Measurements from ENCODE around the gene SLC13A2. TPM values are rescaled to one million over a fixed set of nuclear protein-coding genes. Genes with fewer than 3 reads are reported as not detected.

SLC13A2 gene
- polyA plus RNA-seq, 1 donor from 2014 or later: not detected

DNA sequence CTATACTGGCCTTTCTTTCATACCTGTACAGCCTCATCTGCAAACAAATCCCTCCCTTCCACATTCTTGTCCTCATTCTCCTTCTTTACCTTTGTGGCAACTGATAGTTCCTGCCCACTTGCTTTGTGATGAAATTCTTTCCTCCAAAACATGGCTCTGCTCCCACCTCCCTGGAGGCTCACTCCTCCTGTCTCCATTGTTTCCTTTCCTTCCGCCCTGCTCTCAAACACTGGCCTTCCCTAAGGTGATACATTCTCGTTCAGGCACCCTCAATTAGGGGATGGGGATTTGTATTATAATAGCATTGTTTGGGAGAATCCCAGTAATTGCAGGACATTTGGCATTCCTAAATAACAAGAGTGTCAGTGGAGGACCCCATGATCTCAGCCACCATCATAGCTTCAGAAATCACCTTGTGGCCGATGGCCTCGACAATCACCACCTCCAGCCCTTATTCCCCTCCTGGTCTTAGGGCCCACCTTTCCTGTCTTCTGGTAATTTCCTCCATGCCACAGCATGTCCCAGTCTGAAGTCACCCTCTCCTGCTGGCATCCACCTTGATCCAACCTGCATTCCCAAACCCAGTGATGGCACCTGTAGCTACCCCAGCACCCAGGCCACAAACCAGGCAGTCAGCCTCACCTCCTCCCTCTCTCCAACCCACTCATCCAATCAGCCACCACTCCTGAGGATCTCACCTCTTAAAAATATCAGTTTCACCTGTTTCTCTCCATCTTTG, 71.1 kb downstream of the SLC13A2 start:
- H3K9me3 Mint-ChIP-seq: no peaks in the 10 kb centered on the region
- peak overlapping the region in 2 of 3 donors; percentile 82 to 86 for H3K27ac Mint-ChIP-seq
- peak overlapping the region in 1 of 4 donors; percentile 40 for H3K4me3 Mint-ChIP-seq
- H3K4me1 Mint-ChIP-seq: peaks cover 27 to 33% (median 30%) of the 10 kb centered on the region in 3 donors
- H3K36me3 Mint-ChIP-seq: peaks cover 2% of the 10 kb centered on the region
- no peaks in the 10 kb centered on the region for H3K27me3 Mint-ChIP-seq

DNA sequence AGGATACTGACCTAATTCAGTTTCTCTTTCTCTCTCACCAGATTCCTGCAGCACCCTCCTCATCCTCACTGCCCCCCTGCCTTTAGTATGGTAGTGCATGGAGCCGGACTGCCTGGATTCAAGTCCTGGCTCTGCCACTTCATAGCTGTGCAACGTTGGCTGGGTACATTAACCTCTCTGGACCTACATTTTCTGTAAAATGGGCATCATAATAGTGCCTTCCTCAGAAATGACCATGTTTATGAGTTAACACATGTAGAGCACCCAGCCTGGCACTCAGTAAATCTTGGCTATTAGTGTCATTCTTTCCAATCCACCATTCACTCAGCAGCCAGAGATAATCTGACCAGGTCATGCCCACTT, 71.7 kb downstream of the SLC13A2 start:
- H3K27me3 Mint-ChIP-seq: no peaks in the 10 kb centered on the region
- H3K4me3 Mint-ChIP-seq: no peak overlapping the region
- H3K36me3 Mint-ChIP-seq: peaks cover 2% of the 10 kb centered on the region
- H3K4me1 Mint-ChIP-seq: peaks cover 33 to 38% (median 35%) of the 10 kb centered on the region in 3 donors
- H3K27ac Mint-ChIP-seq: peak overlapping the region in 2 of 3 donors; percentile 53 to 82
- no peaks in the 10 kb centered on the region for H3K9me3 Mint-ChIP-seq

DNA sequence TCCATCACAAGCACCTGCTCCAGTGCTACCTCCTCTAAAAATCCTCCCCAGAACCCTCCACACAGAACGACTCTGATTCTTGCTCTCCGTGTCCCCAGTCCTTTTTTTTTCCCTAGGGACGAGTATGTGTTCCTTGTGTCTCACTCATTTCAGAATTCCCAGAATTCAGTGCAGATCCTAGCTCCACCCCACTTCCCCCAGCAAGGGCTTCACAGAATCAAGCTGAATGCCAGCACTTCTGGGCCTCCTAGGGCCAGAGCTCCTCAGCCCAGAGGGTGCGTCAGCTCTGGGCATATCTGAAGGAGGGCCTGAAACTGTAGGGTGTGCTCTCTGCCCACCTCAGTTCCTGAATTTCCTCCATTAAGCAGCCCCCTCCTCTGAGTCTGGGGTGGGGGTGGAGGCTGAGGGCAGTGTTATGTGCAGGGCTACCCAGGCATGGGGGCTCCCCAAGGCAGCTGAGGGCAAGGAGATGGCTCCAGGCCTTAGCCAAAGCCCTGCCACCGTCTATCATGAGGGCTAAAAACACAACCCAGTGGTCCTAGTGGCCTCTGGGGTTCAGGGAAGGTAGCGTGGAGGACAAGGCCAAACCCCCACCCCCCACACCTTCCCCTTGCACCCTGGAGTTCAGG, 72.5 kb downstream of the SLC13A2 start:
- Mint-ChIP-seq H3K4me3 (no peak overlapping the region), H3K27ac (peak overlapping the region in 1 of 3 donors; percentile 82), H3K27me3 (no peaks in the 10 kb centered on the region), H3K4me1 (peaks cover 40 to 45% (median 43%) of the 10 kb centered on the region in 3 donors), H3K9me3 (no peaks in the 10 kb centered on the region), H3K36me3 (peaks cover 2% of the 10 kb centered on the region)

DNA sequence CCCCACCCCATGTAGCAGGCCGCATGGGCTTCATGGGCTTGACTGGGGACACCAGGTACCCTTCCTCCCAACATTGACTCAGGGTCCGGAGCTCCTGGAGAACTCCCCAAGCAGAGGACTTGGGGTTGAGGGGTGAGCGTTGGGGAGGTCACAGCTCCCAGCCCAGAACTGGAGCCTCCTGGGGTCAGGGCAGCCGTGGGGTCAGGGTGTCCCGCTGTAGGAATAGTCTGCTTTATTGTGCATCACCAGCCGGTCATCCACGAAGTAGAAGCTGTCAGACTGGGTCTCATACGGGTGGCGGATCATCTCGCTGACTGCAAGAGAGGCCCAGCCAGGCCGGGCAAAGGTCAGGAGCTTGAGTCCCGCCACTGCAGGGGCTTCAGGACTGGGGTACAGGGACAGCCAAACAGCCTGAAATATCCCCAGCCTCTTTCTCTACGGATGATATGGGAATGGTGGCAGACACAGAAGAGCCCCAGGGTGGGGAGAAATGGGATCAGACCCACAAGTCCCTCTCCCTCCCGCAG, 73.7 kb downstream of the SLC13A2 start:
- H3K9me3 Mint-ChIP-seq: no peaks in the 10 kb centered on the region
- peaks cover 2% of the 10 kb centered on the region for H3K36me3 Mint-ChIP-seq
- peak overlapping the region; percentile 90 to 96 (median 90) for H3K27ac Mint-ChIP-seq
- peaks cover 49 to 55% (median 53%) of the 10 kb centered on the region in 3 donors for H3K4me1 Mint-ChIP-seq
- no peaks in the 10 kb centered on the region for H3K27me3 Mint-ChIP-seq
- H3K4me3 Mint-ChIP-seq: peak overlapping the region; percentile 75 to 93 (median 84)

Other genes with a start within 250 kb of the SLC13A2 start
- gene TMEM97, start 154.4 kb upstream of the SLC13A2 start, polyA plus RNA-seq: 7.2 TPM
- gene IFT20, start 138.2 kb upstream of the SLC13A2 start, polyA plus RNA-seq: 36.8 TPM
- 11.1 TPM for gene TNFAIP1, start 137.9 kb upstream of the SLC13A2 start, polyA plus RNA-seq
- gene POLDIP2, start 116.1 kb upstream of the SLC13A2 start, polyA plus RNA-seq: 87.4 TPM
- gene SEBOX, start 108.4 kb upstream of the SLC13A2 start, polyA plus RNA-seq: not detected
- not detected for gene VTN, start 103.3 kb upstream of the SLC13A2 start, polyA plus RNA-seq
- 5.6 TPM for gene SARM1, start 102.0 kb upstream of the SLC13A2 start, polyA plus RNA-seq
- 2.4 TPM for gene SLC46A1, start 67.4 kb upstream of the SLC13A2 start, polyA plus RNA-seq
- gene FOXN1, start 32.7 kb downstream of the SLC13A2 start, polyA plus RNA-seq: not detected
- 69.5 TPM for gene UNC119, start 79.0 kb downstream of the SLC13A2 start, polyA plus RNA-seq
- 48.4 TPM for gene PIGS, start 97.9 kb downstream of the SLC13A2 start, polyA plus RNA-seq
- gene ALDOC, start 103.3 kb downstream of the SLC13A2 start, polyA plus RNA-seq: 28.0 TPM
- gene SPAG5, start 125.4 kb downstream of the SLC13A2 start, polyA plus RNA-seq: 2.2 TPM
- gene RSKR, start 140.5 kb downstream of the SLC13A2 start, polyA plus RNA-seq: 0.11 TPM
- 41.4 TPM for gene BLTP2, start 171.5 kb downstream of the SLC13A2 start, polyA plus RNA-seq
- 59.5 TPM for gene SDF2, start 188.3 kb downstream of the SLC13A2 start, polyA plus RNA-seq
- gene SUPT6H, start 188.6 kb downstream of the SLC13A2 start, polyA plus RNA-seq: 14.2 TPM
- 2.7 TPM for gene PROCA1, start 238.2 kb downstream of the SLC13A2 start, polyA plus RNA-seq
- 6.7 TPM for gene RAB34, start 244.2 kb downstream of the SLC13A2 start, polyA plus RNA-seq
- gene RPL23A, start 246.3 kb downstream of the SLC13A2 start, polyA plus RNA-seq: 6,180 TPM

Measured in IgD-negative memory B cell (primary cell).